ENCODE results near the gene PIP4K2A.

Gene PIP4K2A

GRCh38 chr10:22606164-22606614, 108.2 kb downstream of the PIP4K2A start:
- no peak for TF ChIP-seq CTCF (IDR thresholded peaks at IDR 0.05; ENCODE audit: low read depth, low read length, missing control alignments)
- H3K4me3 ChIP-seq (ENCODE audit: low read depth, low read length): no peak overlapping the region
- no peak for DNase-seq (ENCODE audit: low read depth)
- in situ Hi-C loops (cut with HindIII; ENCODE audit: low sequenced_read_pairs): no loop called here

GRCh38 chr10:22605168-22605567, 109.2 kb downstream of the PIP4K2A start:
- H3K4me3 ChIP-seq (ENCODE audit: low read depth, low read length): no peak overlapping the region
- DNase-seq (ENCODE audit: low read depth): peak; percentile 85
- TF ChIP-seq CTCF (IDR thresholded peaks at IDR 0.05; ENCODE audit: low read depth, low read length, missing control alignments): no peak
- in situ Hi-C loops (cut with HindIII; ENCODE audit: low sequenced_read_pairs): no loop called here

- no peak for TF ChIP-seq CTCF (IDR thresholded peaks at IDR 0.05; ENCODE audit: low read depth, low read length, missing control alignments)
- no peak overlapping the region for H3K4me3 ChIP-seq (ENCODE audit: low read depth, low read length)
- in situ Hi-C loops (cut with HindIII; ENCODE audit: low sequenced_read_pairs): no loop called here
- no peak for DNase-seq (ENCODE audit: low read depth)
Observed at GRCh38 chr10:22604344-22605126, 109.8 kb downstream of the PIP4K2A start.

- TF ChIP-seq CTCF (IDR thresholded peaks at IDR 0.05; ENCODE audit: low read depth, low read length, missing control alignments): no peak
- no peak overlapping the region for H3K4me3 ChIP-seq (ENCODE audit: low read depth, low read length)
- in situ Hi-C loops (cut with HindIII; ENCODE audit: low sequenced_read_pairs): no loop called here
- no peak for DNase-seq (ENCODE audit: low read depth)
Observed at GRCh38 chr10:22603581-22603980, 110.8 kb downstream of the PIP4K2A start.

- in situ Hi-C loops (cut with HindIII; ENCODE audit: low sequenced_read_pairs): no loop called here
- no peak overlapping the region for H3K4me3 ChIP-seq (ENCODE audit: low read depth, low read length)
- no peak for TF ChIP-seq CTCF (IDR thresholded peaks at IDR 0.05; ENCODE audit: low read depth, low read length, missing control alignments)
- DNase-seq (ENCODE audit: low read depth): no peak
Observed at GRCh38 chr10:22601618-22602017, 112.8 kb downstream of the PIP4K2A start.

- in situ Hi-C loops (cut with HindIII; ENCODE audit: low sequenced_read_pairs): loop anchor here (25.0 kb wide), 1 partner anchor 388 kb away; no protein-coding TSS in a partner anchor
- DNase-seq (ENCODE audit: low read depth): no peak
- no peak overlapping the region for H3K4me3 ChIP-seq (ENCODE audit: low read depth, low read length)
- no peak for TF ChIP-seq CTCF (IDR thresholded peaks at IDR 0.05; ENCODE audit: low read depth, low read length, missing control alignments)
Observed at GRCh38 chr10:22599636-22600228, 114.6 kb downstream of the PIP4K2A start.
